Lung microvascular endothelial cell (primary cell): ENCODE data around the gene PLPP2. TPM values are rescaled to one million over a fixed set of nuclear protein-coding genes. Genes with fewer than 3 reads are reported as not detected.

Experiments
- DNase-seq, 2 donors: peaks; one replicate each; pipeline versions ENCODE4 v3.0.0 to v3.0.0-alpha.2; 2010; ENCODE audit warnings: low read depth in 2 of 2
- total RNA-seq: library from RNA; depleted of rRNA; stranded (reverse); fragments of >200 nt; gene quantifications from 2 replicates; pipeline ENCODE4 v1.2.1, GENCODE V29; 2014

PLPP2 gene
- total RNA-seq, 1 donor from 2014 or later, result 36.1 TPM

GRCh38 chr19:293436-294110, 2.4 kb upstream of the PLPP2 start:
- DNase-seq, result no peak

DNA sequence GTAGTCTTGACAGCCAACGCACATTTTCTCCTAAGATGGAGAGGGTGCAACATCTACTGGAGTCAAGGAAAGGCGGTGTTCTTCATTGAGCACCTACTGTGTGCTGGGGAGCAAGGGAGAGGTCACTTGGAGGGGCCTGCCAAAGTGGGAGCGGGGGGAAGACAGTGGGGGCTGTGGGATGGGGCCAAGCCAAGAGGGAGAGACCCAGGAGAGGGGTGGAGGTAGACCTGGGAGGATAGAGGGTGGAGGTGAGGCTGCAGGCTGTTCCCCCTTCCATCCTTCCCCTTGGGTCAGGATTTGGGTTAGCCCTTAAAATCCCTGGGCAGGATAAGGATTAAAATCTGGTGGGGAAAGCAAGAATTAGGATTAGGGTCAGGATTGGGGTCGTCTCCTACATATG, 1.7 kb upstream of the PLPP2 start:
- DNase-seq, result no peak

DNA sequence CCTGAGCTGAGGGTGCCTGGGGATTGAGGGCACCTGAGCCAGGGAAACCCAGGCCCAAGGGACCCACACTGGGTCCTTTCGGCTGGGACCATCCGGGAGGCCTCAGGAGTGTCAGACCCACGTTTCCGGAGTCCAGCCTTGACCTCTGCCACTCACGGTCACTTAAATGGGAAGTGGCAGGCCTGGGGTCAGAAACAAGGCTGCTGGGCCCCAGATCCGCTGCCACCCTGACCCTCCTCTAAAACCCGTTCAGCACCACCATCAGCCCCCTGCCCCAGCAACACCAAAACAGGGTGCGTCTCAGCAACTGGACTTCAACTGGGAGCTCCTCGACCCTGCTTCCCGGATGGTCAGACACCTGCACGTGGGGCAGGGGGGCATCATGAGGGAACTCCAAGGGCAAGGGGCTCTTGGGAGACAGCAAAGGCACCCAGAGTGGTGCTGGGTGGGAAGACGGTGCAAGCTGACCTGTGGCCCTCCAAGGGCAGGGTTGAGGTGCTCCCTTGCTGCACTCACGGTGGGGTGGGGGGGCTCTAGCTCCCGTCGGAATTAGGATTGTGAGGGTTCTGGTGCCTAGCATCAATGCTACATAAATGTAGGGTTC, 1.2 kb upstream of the PLPP2 start:
- no peak for DNase-seq

DNA sequence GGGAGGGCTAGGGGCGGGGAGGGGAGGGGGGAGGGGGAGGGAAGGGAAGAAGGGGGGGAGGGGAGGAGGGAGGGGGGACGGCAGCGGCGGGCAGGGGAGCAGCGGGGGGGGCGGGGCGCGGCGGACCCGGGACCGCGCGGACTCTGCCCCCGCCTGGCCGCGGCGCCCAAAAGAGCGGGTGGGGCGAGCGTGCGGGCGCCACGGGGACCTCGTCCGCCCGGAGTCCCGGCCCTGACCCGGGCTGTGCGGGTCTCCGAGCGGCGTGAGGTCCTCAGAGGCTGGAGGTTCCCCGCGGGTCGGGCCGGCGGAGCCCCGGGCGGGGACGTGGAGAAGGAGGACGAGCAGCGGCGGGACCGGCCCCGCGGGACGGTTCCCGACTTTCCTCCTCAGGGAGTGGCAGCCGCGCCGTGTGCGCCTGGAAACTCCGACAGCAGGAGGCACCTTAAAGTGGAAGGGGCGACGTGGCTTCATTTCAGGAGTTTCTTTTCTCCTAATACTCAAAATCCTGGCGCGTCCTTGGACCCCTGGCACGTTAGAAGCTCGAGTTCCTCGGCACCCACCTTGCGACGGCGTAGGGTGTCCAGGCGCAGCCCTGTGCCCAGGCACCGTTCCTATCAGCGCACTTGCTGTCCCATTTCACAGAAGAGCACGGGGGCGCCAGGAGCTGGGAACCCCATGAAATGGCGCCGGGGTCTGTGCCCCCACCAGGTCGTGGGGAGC, 518 bp upstream of the PLPP2 start:
- DNase-seq, result no peak

DNA sequence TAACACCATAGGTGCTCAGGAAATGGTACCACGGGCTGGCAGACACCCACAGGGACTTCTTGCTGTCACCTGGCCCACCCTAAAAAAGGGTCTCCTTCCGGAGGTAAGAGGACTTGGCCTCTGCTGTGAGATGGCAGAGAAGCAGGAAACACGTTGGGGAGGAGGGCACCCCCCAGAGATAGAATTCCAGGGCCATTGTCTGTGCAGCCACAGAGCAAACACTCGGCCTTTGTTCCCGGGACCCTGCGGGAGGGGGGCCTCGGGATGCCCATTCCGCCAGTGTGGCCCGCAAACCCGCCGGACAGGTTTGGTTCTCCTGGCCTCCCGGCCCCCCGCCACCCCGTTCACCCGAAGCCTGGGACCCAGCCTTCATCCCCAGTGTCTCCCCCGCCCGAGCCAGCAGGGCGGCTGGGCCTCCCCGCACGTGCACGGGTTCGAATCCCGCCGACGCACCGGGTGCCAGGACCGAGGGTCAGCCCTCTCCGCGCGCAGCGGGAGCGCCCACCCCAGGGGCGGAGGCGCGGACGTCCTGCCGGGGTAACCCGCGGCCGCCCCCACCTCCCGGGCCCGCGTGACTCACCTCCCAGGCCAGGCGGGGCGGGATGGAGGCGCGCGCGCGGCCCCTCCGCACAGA, 714 bp downstream of the PLPP2 start:
- DNase-seq, result peak in 1 of 2 donors; percentile 70

DNA sequence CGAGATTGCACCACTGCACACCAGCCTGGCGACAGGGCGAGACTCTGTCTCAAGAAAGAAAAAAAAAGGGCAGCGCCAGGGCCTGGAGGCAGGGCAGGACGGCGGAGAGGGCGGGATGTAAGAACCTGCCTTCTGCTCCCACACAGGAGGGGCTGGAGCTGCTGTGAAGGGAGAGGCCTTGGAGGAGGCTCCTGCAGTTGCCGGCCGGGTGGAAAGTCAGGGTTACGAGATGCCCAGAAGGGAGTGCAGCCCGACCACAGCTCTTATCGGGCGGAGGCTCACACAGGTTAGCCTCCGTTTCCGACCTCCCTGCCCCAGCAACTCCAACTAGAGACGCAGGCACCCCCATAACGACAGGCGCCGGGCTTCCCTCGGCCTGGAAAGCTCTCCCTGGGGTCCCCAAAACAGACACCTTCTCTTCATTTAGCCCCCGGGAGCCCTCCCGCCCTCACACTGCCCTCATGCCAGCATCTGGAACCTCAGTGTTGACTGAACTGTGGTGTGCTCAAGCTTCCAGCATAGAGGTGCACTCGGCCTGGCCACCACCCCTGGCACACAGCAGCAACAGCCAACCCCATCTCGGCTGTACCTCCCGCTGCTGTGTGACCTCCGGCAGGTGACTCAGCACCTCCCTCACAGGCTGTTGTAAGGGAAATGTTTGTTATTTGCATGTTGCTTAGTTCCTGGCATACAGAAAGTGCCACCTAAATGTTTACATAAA, 1.4 kb downstream of the PLPP2 start:
- DNase-seq, result peak; percentile 46 to 88

GRCh38 chr19:288911-289310, 2.3 kb downstream of the PLPP2 start:
- DNase-seq, result no peak

DNA sequence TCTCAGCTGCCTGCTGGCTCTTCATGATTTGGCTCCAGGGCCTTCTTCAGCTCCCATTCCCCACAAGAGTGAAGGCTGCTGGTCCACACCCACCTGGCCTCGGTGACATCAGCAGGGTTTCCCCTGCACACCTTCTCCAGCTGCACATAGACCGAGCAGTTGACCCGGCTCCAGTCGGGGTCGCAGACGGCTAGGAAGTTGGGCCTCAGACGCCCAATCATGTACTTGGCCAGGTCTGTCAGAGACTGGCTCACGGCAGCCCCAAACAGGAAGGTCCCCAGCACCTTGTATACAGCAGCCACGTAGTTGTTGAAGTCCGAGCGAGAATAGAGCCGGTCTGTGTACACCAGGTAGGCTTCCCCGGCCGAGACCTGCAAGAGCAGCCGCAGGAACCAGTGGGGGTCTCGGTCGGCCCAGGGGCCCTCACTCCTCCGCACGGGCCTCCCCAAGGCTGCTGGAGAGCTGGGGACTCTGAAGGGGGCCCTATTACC, 3.8 kb downstream of the PLPP2 start:
- no peak for DNase-seq

- DNase-seq, result no peak
These were observed 7.8 kb downstream of the PLPP2 start for GRCh38 chr19:283395-283794.

- no peak for DNase-seq
These were observed 8.7 kb downstream of the PLPP2 start for GRCh38 chr19:282501-282900.

DNA sequence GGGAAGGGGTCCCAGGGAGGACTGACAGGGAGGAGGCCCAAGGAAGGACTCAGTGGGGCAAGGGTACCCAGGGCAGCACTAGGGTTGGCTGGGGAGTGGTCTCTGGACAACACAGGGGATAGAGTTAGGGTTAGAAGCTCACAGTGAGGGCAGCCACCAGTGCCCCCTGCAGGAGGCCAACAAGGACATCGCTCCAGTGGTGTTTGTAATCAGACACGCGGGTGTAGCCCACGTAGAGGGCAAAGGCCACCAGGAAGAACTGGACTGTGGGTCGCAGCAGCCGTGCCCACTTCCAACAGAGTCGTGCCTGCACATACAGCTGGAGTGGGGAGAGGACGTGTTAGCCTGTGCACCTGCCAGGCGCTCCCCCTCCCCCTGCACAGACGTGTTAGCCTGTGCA, 9.2 kb downstream of the PLPP2 start:
- no peak for DNase-seq

GRCh38 chr19:281156-281853, 9.9 kb downstream of the PLPP2 start:
- no peak for DNase-seq

DNA sequence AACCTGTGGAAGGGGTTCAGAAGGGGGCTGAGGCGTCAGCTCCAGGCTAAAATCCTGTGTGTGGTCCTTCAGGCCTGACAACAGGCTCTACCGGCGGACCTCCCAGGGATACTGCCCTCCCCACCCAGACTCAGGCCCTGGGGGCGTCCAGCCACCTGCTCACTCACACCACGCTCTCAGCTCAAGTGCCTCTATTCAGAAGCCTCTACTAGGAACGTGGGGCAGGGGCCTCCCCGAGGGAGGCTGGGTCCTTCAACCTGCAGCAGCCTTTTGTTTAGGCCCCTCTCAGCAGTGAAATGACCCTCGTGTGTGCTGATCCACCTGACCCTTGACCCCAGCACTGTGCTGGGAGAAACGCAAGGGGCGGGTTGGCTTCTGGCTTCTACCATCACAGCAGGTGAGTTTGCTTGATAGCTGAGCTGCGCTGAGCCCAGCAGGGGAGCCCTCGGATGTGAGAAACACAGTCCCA, 10.6 kb downstream of the PLPP2 start:
- no peak for DNase-seq

DNA sequence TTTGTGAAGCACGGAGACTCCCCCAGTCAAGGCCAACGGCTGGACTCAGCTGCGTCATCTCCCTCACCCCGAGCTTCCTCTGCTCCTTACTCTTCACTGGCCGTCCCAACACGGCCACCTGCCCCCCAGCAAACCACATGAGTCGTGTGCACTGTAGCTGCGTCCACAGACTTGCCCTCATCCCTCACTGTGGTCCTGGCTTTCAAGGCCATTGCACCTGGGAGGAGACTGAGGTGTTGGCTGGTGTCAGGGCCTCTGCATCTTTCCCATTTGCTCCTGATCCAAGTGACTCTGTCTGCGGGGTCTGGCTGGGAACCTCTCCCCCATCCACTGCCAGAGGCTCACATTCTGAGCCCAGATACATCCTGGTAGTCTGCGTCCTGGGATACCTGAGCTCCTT, 11.5 kb downstream of the PLPP2 start:
- no peak for DNase-seq

DNA sequence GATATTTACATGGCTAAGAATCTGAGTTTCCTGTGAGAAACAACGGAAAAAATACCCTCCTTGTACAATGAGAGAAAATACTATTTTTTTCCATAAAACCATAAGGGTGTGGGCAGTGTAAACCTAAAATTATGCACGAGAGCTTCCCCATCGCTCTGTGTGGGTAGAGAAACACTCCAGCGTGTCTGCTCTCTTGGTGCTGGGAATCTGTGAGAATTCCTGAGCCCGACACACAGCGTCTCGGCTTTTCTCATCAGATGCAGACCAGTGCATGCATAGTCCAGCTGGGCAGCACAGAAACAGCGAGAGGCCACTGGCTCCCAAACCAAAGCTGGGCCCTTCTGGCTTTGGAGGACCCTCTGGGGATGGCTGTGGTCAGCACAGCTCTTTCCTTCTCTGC, 12.0 kb downstream of the PLPP2 start:
- no peak for DNase-seq

DNA sequence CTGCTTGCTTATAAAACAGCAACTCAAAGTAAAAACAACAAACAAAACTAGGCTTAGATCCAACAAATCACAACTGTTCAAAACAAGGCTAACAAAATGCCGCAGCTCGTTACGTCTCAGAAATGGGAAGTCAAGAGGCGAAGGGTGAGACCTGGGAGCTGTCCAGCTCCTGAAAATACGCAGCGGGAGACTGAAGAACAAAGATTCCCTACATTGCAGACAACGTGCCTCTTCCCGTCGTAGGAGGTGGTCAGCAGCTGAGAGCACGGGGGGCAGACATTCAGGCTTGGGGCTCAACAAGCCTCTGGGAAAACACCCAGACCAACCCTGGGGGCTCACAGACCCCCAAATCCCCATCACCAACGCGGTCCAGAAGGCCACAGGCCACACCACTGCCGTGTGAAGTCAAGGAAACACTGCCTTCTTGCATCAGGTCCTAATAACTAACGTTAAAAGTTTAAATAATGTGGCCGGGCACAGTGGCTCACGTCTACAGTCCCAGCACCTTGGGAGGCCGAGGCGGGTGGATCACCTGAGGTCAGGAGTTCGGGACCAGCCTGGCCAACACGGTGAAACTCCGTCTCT, 13.5 kb downstream of the PLPP2 start:
- peak in 1 of 2 donors; percentile 55 for DNase-seq

DNA sequence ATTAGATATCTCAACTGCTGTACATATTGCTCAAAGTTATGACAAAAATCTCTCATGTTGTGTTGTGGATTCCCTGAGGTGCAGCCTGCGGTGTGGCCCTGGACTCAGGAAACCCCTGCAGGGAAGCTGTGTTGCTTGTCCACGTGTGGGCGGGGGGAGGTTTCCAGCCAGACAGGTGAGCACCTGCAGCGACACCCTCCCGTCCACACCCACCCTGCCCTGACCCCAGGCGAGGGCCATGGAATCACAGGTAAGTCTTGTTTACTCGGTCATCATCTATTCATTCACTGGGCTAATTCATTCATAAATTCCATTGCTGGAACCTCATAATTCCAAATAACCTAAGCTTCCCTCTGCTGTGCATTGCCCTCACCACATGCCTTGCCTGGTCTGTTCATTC, 14.1 kb downstream of the PLPP2 start:
- DNase-seq, result no peak

GRCh38 chr19:275958-276646, 15.1 kb downstream of the PLPP2 start:
- DNase-seq, result no peak

DNA sequence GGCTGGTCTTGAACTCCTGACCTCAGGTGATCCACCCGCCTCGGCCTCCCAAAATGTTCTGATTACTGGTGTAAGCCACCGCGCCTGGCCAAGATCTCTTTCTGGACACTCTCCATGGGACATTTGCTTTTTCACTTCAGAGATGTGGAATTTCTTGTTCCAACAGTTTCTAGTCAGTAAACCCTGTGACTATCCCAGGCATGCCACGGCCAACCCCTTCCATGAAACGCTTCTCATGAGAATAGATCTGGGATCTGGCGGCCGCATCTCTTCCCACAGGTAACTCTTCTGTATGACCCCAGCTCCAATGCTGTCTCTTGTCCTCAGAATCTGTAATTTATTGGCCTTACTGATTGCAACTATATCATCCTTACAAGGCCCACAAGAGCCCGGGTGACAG, 16.2 kb downstream of the PLPP2 start:
- DNase-seq, result no peak

- no peak for DNase-seq
These were observed 17.8 kb downstream of the PLPP2 start for GRCh38 chr19:273393-273792.
